ENCODE data around the gene CATSPERZ. TPM values are rescaled to one million over a fixed set of nuclear protein-coding genes. Genes with fewer than 3 reads are reported as not detected.

CATSPERZ gene
- total RNA-seq, 1 donor from 2014 or later, result not detected

- intact Hi-C loops (cut with DNase I), result no loop called here
Measured at GRCh38 chr11:64337538-64338249, 37.5 kb downstream of the CATSPERZ start.

DNA sequence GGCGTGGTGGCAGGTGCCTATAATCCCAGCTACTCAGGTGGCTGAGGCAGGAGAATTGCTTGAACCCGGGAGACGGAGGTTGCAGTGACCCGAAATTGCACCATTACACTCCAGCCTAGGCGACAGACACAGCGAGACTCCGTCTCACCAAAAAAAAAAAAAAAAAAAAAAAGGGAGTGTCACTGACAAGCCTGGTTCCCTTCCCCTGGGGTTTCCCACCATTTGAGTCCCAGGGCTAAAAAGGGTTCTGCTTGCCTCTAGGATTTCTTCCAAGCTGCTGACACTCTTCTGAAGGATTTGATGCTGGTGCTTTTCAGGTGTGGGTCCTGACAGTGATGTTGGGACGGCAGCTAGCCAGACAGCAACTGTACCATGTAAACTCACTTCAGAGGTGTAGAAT, 38.6 kb downstream of the CATSPERZ start:
- no peak for DNase-seq
- H3K4me1 ChIP-seq, result peaks cover 38% of the 10 kb centered on the region
- H3K27ac ChIP-seq, result no peak overlapping the region
- no peaks in the 10 kb centered on the region for H3K27me3 ChIP-seq (ENCODE audit: low read depth)
- H3K4me3 ChIP-seq, result no peak overlapping the region
- TF ChIP-seq, protein P1, sequence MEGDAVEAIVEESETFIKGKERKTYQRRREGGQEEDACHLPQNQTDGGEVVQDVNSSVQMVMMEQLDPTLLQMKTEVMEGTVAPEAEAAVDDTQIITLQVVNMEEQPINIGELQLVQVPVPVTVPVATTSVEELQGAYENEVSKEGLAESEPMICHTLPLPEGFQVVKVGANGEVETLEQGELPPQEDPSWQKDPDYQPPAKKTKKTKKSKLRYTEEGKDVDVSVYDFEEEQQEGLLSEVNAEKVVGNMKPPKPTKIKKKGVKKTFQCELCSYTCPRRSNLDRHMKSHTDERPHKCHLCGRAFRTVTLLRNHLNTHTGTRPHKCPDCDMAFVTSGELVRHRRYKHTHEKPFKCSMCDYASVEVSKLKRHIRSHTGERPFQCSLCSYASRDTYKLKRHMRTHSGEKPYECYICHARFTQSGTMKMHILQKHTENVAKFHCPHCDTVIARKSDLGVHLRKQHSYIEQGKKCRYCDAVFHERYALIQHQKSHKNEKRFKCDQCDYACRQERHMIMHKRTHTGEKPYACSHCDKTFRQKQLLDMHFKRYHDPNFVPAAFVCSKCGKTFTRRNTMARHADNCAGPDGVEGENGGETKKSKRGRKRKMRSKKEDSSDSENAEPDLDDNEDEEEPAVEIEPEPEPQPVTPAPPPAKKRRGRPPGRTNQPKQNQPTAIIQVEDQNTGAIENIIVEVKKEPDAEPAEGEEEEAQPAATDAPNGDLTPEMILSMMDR (IDR thresholded peaks at IDR 0.05), result no peak
- ATAC-seq, result no peak
- no peaks in the 10 kb centered on the region for H3K9me3 ChIP-seq
- intact Hi-C loops (cut with DNase I), result no loop called here
- peaks cover 6% of the 10 kb centered on the region for H3K36me3 ChIP-seq

More at GRCh38 chr11:64337538-64338249, 37.5 kb downstream of the CATSPERZ start:
- ATAC-seq, result no peak
- no peaks in the 10 kb centered on the region for H3K9me3 ChIP-seq
- peaks cover 33% of the 10 kb centered on the region for H3K4me1 ChIP-seq
- no peaks in the 10 kb centered on the region for H3K36me3 ChIP-seq
- no peaks in the 10 kb centered on the region for H3K27me3 ChIP-seq (ENCODE audit: low read depth)
- H3K27ac ChIP-seq, result no peak overlapping the region
- TF ChIP-seq, protein P1 (IDR thresholded peaks at IDR 0.05), result no peak
- H3K4me3 ChIP-seq, result no peak overlapping the region
- DNase-seq, result no peak

- Histone ChIP-seq H3K9me3 (no peaks in the 10 kb centered on the region), H3K27me3 (ENCODE audit: low read depth) (no peaks in the 10 kb centered on the region), H3K27ac (peak overlapping the region; percentile 65), H3K4me1 (peaks cover 38% of the 10 kb centered on the region), H3K36me3 (peaks cover 12% of the 10 kb centered on the region), H3K4me3 (peak overlapping the region; percentile 48)
- ATAC-seq, result no peak
- intact Hi-C loops (cut with DNase I), result no loop called here
- no peak for DNase-seq
- TF ChIP-seq, protein P1 (IDR thresholded peaks at IDR 0.05), result no peak
Measured at GRCh38 chr11:64339286-64339685, 39.1 kb downstream of the CATSPERZ start.

GRCh38 chr11:64339754-64340408, 39.7 kb downstream of the CATSPERZ start, which contains the start of gene CCDC88B:
TSS of gene CCDC88B (plus strand) at chr11:64340204. CDS start at chr11:64340267, 63 bp downstream.
- Histone ChIP-seq H3K9me3 (no peaks in the 10 kb centered on the region), H3K27ac (peak within 1 kb of the TSS; percentile 65), H3K36me3 (peaks cover 15% of the 10 kb centered on the region), H3K4me3 (peak within 1 kb of the TSS; percentile 48), H3K27me3 (ENCODE audit: low read depth) (no peaks in the 10 kb centered on the region), H3K4me1 (peaks cover 38% of the 10 kb centered on the region)
- intact Hi-C loops (cut with DNase I), result no loop called here
- TF ChIP-seq, protein P1 (IDR thresholded peaks at IDR 0.05), result no peak
- ATAC-seq (peak; percentile 43 to 63), DNase-seq (peak; percentile 90)

DNA sequence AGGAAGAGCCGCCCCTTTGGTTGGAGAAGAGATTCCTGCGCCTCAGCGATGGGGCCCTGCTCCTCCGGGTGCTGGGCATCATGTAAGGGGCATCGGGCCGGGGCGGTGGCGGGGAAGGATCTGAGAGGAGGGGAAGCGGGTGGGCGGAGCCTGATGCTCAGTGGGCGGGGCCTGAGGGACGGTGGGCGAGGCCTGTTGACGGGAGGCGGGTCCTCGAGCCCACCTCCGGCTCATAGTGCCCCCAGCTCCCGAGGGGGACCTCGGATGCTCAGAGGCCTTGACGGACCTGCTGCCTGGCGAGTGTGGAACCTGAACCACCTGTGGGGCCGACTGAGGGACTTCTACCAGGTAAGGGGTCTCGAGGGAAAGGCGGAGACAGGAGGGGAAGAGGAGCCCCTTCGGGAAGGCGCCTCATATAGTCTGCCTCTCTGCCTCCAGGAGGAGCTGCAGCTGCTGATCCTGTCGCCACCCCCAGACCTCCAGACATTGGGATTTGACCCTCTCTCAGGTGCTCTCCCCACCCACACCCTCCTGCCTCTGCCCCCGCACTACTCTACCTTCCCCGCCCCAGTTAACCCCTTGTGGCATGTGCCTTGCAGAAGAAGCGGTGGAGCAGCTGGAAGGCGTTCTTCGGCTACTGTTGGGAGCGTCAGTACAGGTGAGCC, 40.6 kb downstream of the CATSPERZ start:
- no peaks in the 10 kb centered on the region for H3K27me3 ChIP-seq (ENCODE audit: low read depth)
- H3K9me3 ChIP-seq, result no peaks in the 10 kb centered on the region
- TF ChIP-seq, protein P1 (IDR thresholded peaks at IDR 0.05), result no peak
- peaks cover 31% of the 10 kb centered on the region for H3K4me1 ChIP-seq
- intact Hi-C loops (cut with DNase I), result no loop called here
- ATAC-seq, result peak in 1 of 2 donors; percentile 9
- peak; percentile 83 for DNase-seq
- H3K27ac ChIP-seq, result peak overlapping the region; percentile 65
- H3K36me3 ChIP-seq, result peaks cover 15% of the 10 kb centered on the region
- peak overlapping the region; percentile 48 for H3K4me3 ChIP-seq
